ENCODE results near the gene CADPS2.
"Not testable (repeated sequence)": the region's sequence is repeated elsewhere in the genome, so short reads cannot be mapped to it uniquely, and the experiment has no call there.

The CADPS2 gene

GRCh38 chr7:122643250-122643649 lies 243.0 kb downstream of the CADPS2 start:
- Histone ChIP-seq H3K4me3 (ENCODE audit: low read depth, low read length) (no peak overlapping the region), H3K36me3 (replicated peaks) (no peaks in the 10 kb centered on the region), H3K27ac (no peak overlapping the region), H3K27me3 (replicated peaks) (no peaks in the 10 kb centered on the region)
- in situ Hi-C loops (cut with HindIII; ENCODE audit: low pct_ligation_motif_present, low sequenced_read_pairs), result no loop called here
- no peak for DNase-seq
- TF ChIP-seq, protein P1, sequence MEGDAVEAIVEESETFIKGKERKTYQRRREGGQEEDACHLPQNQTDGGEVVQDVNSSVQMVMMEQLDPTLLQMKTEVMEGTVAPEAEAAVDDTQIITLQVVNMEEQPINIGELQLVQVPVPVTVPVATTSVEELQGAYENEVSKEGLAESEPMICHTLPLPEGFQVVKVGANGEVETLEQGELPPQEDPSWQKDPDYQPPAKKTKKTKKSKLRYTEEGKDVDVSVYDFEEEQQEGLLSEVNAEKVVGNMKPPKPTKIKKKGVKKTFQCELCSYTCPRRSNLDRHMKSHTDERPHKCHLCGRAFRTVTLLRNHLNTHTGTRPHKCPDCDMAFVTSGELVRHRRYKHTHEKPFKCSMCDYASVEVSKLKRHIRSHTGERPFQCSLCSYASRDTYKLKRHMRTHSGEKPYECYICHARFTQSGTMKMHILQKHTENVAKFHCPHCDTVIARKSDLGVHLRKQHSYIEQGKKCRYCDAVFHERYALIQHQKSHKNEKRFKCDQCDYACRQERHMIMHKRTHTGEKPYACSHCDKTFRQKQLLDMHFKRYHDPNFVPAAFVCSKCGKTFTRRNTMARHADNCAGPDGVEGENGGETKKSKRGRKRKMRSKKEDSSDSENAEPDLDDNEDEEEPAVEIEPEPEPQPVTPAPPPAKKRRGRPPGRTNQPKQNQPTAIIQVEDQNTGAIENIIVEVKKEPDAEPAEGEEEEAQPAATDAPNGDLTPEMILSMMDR (IDR thresholded peaks at IDR 0.05; ENCODE audit: low read depth, low read length, missing control alignments), result no peak

- Histone ChIP-seq H3K27ac (no peak overlapping the region), H3K27me3 (replicated peaks) (no peaks in the 10 kb centered on the region), H3K4me3 (ENCODE audit: low read depth, low read length) (no peak overlapping the region), H3K36me3 (replicated peaks) (no peaks in the 10 kb centered on the region)
- DNase-seq, result no peak
- TF ChIP-seq, protein P1 (IDR thresholded peaks at IDR 0.05; ENCODE audit: low read depth, low read length, missing control alignments), result no peak
- in situ Hi-C loops (cut with HindIII; ENCODE audit: low pct_ligation_motif_present, low sequenced_read_pairs), result no loop called here
Observed at GRCh38 chr7:122638459-122638858, 247.8 kb downstream of the CADPS2 start.

DNA sequence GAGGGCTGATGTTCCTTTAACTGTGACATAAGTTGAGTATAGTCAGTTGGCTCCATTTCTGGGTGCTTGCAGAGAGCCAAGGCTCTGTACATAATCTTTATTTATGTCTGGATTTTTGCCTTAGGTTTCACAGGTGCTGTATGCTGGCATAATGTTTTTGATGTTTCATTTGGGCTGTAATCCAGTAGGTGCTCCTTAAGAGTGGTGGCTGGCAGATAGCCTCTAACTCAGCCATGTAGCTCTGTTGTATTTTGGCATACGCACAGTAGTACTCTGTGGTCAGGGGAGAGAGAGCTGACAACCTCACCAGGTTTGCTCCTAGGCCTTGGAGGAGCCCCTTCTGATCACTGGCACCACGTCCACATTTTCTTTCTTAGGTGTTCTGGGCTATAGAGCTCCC lies 248.5 kb downstream of the CADPS2 start:
- Histone ChIP-seq H3K4me3 (ENCODE audit: low read depth, low read length) (no peak overlapping the region), H3K36me3 (replicated peaks) (no peaks in the 10 kb centered on the region), H3K27me3 (replicated peaks) (no peaks in the 10 kb centered on the region), H3K27ac (no peak overlapping the region)
- no peak for DNase-seq
- in situ Hi-C loops (cut with HindIII; ENCODE audit: low pct_ligation_motif_present, low sequenced_read_pairs), result no loop called here
- TF ChIP-seq, protein P1 (IDR thresholded peaks at IDR 0.05; ENCODE audit: low read depth, low read length, missing control alignments), result no peak

- H3K36me3 ChIP-seq (replicated peaks); H3K27ac ChIP-seq; H3K27me3 ChIP-seq (replicated peaks); DNase-seq; in situ Hi-C loops (cut with HindIII; ENCODE audit: low pct_ligation_motif_present, low sequenced_read_pairs); H3K4me3 ChIP-seq (ENCODE audit: low read depth, low read length): not testable (repeated sequence)
Observed at GRCh38 chr7:122635481-122635880, 250.8 kb downstream of the CADPS2 start.

- H3K27me3 ChIP-seq (replicated peaks), result no peaks in the 10 kb centered on the region
- H3K27ac ChIP-seq, result no peak overlapping the region
- H3K36me3 ChIP-seq (replicated peaks), result no peaks in the 10 kb centered on the region
- TF ChIP-seq, protein P1 (IDR thresholded peaks at IDR 0.05; ENCODE audit: low read depth, low read length, missing control alignments), result no peak
- in situ Hi-C loops (cut with HindIII; ENCODE audit: low pct_ligation_motif_present, low sequenced_read_pairs), result no loop called here
- no peak for DNase-seq
- no peak overlapping the region for H3K4me3 ChIP-seq (ENCODE audit: low read depth, low read length)
Observed at GRCh38 chr7:122633472-122633871, 252.8 kb downstream of the CADPS2 start.

- in situ Hi-C loops (cut with HindIII; ENCODE audit: low pct_ligation_motif_present, low sequenced_read_pairs), result no loop called here
- Histone ChIP-seq H3K27me3 (replicated peaks) (no peaks in the 10 kb centered on the region), H3K36me3 (replicated peaks) (no peaks in the 10 kb centered on the region), H3K4me3 (ENCODE audit: low read depth, low read length) (no peak overlapping the region), H3K27ac (no peak overlapping the region)
- TF ChIP-seq, protein P1 (IDR thresholded peaks at IDR 0.05; ENCODE audit: low read depth, low read length, missing control alignments), result no peak
- DNase-seq, result no peak
Observed at GRCh38 chr7:122632238-122632637, 254.0 kb downstream of the CADPS2 start.

Measured in brain microvascular endothelial cell (primary cell).